ENCODE results near the gene RAC3.

RAC3 gene

DNA sequence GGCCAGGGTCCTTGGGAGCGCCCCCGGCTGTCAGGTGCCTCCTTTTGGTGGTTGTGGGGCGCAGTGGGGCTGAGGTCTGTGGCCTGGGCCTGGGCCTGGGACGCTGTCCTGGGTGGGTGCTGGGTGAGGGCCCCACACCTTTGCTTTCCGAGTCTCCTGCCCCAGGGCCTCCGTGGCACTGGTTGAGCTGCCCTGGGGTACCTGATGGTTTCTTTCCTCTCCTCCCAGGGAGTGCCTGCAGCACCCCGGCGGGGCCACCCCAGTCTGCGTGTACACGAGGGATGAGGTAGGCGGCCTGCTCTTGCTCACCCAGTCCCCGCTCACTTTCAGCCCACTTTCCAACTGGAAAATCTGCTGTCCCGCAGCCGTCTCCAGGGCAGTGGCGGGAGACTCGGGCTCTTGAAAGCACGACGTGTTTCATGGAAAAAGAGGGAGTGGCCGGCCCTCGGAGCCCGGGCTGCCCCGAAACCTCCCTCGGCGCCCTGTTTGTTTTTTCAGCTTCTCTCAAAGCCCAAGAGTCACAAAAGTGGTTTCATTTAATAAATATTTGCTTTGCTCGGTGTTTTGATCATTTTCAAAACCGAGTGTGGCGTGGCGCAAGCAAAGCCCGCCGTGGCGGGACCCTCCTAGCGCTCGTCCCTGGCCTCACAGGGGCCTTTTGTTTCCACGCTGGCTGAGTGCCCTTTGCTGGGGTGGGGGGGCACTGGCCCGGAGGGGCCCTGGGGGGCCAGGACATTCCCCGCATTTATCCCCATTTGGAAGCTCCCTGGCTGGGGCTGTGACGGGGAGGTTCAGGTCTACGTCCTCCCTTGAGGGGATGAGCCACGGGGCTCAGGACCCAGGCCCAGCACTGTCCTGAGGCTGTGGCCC lies 36.6 kb upstream of the RAC3 start:
- Histone ChIP-seq H3K4me3 (replicated peaks; ENCODE audit: low read depth, low read length) (no peak overlapping the region), H3K27me3 (replicated peaks; ENCODE audit: control insufficient read depth, insufficient read depth, low read length) (no peaks in the 10 kb centered on the region), H3K36me3 (ENCODE audit: control insufficient read depth, insufficient read depth, low read length) (peaks cover 5% of the 10 kb centered on the region)
- TF ChIP-seq, protein P1, sequence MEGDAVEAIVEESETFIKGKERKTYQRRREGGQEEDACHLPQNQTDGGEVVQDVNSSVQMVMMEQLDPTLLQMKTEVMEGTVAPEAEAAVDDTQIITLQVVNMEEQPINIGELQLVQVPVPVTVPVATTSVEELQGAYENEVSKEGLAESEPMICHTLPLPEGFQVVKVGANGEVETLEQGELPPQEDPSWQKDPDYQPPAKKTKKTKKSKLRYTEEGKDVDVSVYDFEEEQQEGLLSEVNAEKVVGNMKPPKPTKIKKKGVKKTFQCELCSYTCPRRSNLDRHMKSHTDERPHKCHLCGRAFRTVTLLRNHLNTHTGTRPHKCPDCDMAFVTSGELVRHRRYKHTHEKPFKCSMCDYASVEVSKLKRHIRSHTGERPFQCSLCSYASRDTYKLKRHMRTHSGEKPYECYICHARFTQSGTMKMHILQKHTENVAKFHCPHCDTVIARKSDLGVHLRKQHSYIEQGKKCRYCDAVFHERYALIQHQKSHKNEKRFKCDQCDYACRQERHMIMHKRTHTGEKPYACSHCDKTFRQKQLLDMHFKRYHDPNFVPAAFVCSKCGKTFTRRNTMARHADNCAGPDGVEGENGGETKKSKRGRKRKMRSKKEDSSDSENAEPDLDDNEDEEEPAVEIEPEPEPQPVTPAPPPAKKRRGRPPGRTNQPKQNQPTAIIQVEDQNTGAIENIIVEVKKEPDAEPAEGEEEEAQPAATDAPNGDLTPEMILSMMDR (IDR thresholded peaks at IDR 0.05; ENCODE audit: insufficient read depth, low read length, poor library complexity, severe bottlenecking): no peak
- no peak for DNase-seq (ENCODE audit: extremely low read depth, insufficient read length)

- no peak for DNase-seq (ENCODE audit: extremely low read depth, insufficient read length)
- H3K4me3 ChIP-seq (replicated peaks; ENCODE audit: low read depth, low read length): no peak overlapping the region
- TF ChIP-seq, protein P1 (IDR thresholded peaks at IDR 0.05; ENCODE audit: insufficient read depth, low read length, poor library complexity, severe bottlenecking): no peak
- no peaks in the 10 kb centered on the region for H3K27me3 ChIP-seq (replicated peaks; ENCODE audit: control insufficient read depth, insufficient read depth, low read length)
- H3K36me3 ChIP-seq (ENCODE audit: control insufficient read depth, insufficient read depth, low read length): peaks cover 5% of the 10 kb centered on the region
Observed at GRCh38 chr17:81995463-81996231, 35.8 kb upstream of the RAC3 start.

DNA sequence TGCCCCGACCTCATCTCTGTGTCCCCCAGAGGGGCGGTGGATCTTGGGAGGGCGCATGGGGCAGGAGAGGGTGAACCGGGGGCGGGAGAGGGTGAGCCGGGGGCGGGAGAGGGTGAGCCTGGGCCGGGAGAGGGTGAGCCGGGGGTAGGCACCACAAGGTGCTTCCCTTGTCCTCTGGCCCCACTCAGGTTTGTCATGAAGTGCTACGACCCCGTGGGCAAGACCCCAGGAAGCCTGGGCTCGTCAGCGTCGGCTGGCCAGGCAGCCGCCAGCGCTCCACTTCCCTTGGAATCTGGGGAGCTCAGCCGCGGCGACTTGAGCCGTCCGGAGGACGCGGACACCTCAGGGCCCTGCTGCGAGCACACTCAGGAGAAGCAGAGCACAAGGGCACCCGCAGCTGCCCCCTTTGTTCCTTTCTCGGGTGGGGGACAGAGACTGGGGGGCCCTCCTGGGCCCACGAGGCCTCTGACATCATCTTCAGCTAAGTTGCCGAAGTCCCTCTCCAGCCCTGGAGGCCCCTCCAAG lies 35.2 kb upstream of the RAC3 start:
- H3K27me3 ChIP-seq (replicated peaks; ENCODE audit: control insufficient read depth, insufficient read depth, low read length): no peaks in the 10 kb centered on the region
- DNase-seq (ENCODE audit: extremely low read depth, insufficient read length): no peak
- peaks cover 5% of the 10 kb centered on the region for H3K36me3 ChIP-seq (ENCODE audit: control insufficient read depth, insufficient read depth, low read length)
- TF ChIP-seq, protein P1 (IDR thresholded peaks at IDR 0.05; ENCODE audit: insufficient read depth, low read length, poor library complexity, severe bottlenecking): no peak
- H3K4me3 ChIP-seq (replicated peaks; ENCODE audit: low read depth, low read length): no peak overlapping the region

GRCh38 chr17:81996757-81997441 lies 34.6 kb upstream of the RAC3 start:
- Histone ChIP-seq H3K27me3 (replicated peaks; ENCODE audit: control insufficient read depth, insufficient read depth, low read length) (no peaks in the 10 kb centered on the region), H3K36me3 (ENCODE audit: control insufficient read depth, insufficient read depth, low read length) (peaks cover 5% of the 10 kb centered on the region), H3K4me3 (replicated peaks; ENCODE audit: low read depth, low read length) (no peak overlapping the region)
- no peak for DNase-seq (ENCODE audit: extremely low read depth, insufficient read length)
- TF ChIP-seq, protein P1 (IDR thresholded peaks at IDR 0.05; ENCODE audit: insufficient read depth, low read length, poor library complexity, severe bottlenecking): no peak

DNA sequence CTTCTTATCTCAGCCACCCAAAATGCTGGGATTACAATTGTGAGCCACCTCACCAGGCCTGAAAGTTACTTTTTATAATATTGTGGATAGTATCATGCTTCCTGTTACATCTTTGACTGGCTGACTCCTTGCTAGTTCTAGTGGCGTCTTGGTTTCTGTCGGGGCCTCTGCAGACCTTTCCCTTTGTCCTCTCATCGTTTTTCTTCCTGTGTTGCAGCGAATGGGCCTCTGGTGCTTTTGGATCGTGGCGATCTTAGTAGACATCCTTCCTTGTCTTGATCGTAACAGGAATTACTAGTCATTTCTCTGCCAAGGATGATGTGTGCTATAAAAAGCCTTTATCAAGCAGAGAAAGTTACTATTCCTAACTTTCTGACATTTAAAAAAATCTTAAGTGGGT lies 33.3 kb upstream of the RAC3 start:
- Histone ChIP-seq H3K36me3 (ENCODE audit: control insufficient read depth, insufficient read depth, low read length) (peaks cover 5% of the 10 kb centered on the region), H3K4me3 (replicated peaks; ENCODE audit: low read depth, low read length) (no peak overlapping the region), H3K27me3 (replicated peaks; ENCODE audit: control insufficient read depth, insufficient read depth, low read length) (no peaks in the 10 kb centered on the region)
- DNase-seq (ENCODE audit: extremely low read depth, insufficient read length): no peak
- TF ChIP-seq, protein P1 (IDR thresholded peaks at IDR 0.05; ENCODE audit: insufficient read depth, low read length, poor library complexity, severe bottlenecking): no peak

All from GM06990 (cell line).